ENCODE results near the gene ZNF217.
"Not testable (repeated sequence)": the region's sequence is repeated elsewhere in the genome, so short reads cannot be mapped to it uniquely, and the experiment has no call there.

- not testable (repeated sequence) for TF ChIP-seq CTCF (IDR thresholded peaks at IDR 0.05 in 2 of 3, conservative IDR thresholded peaks at IDR 0.05 in 1 of 3; ENCODE audit: borderline replicate concordance in 1 of 3, insufficient read depth in 1 of 3, low read depth in 2 of 3, low read length in 2 of 3); MAX (IDR thresholded peaks at IDR 0.05); CEBPB (IDR thresholded peaks at IDR 0.05; ENCODE audit: low read depth); EZH2 (IDR thresholded peaks at IDR 0.05); EZH2phosphoT487 (IDR thresholded peaks at IDR 0.05; ENCODE audit: borderline replicate concordance); YY1 (IDR thresholded peaks at IDR 0.05; ENCODE audit: extremely low read depth, insufficient replicate concordance, low read depth, low read length); POLR2A (IDR thresholded peaks at IDR 0.05; ENCODE audit: borderline replicate concordance, extremely low read depth, insufficient read depth, insufficient read length); ZBTB33 (IDR thresholded peaks at IDR 0.05; ENCODE audit: extremely low read depth, insufficient replicate concordance, low read length); TCF7L2 (IDR thresholded peaks at IDR 0.05; ENCODE audit: borderline replicate concordance, extremely low read depth, insufficient read depth, insufficient read length); ZNF274 (IDR thresholded peaks at IDR 0.05; ENCODE audit: low read depth, low read length); REST (IDR thresholded peaks at IDR 0.05; ENCODE audit: low read depth); EGR1 (IDR thresholded peaks at IDR 0.05; ENCODE audit: low read depth)
- peak; percentile 34; the same call in 1 of the 2 replicates for TF ChIP-seq POLR2AphosphoS5 (IDR thresholded peaks at IDR 0.05; ENCODE audit: low read depth, low read length)
- TF ChIP-seq SIN3A (IDR thresholded peaks at IDR 0.05; ENCODE audit: low read depth) = peak; percentile 54; the same call in 1 of the 2 replicates
These were observed at the start of gene ZNF217 for GRCh38 chr20:53593466-53594007.
